H9 (cell line): ENCODE data around the gene PLEKHF1. TPM values are rescaled to one million over a fixed set of nuclear protein-coding genes. Genes with fewer than 3 reads are reported as not detected.

Experiments used
- DNase-seq: peaks from one replicate; pipeline ENCODE4 v3.0.0-alpha.2; 2017
- H2AFZ ChIP-seq: one replicate; pipeline ENCODE4 v1.6.1; 2013; ENCODE audit warnings: mild to moderate bottlenecking, low read length, control low read depth, moderate library complexity
- H2AK5ac ChIP-seq: 2 replicates; pipeline ENCODE4 v1.6.1; 2013; ENCODE audit warnings: low read length, control low read depth, mixed read lengths; ENCODE audit not compliant: insufficient read length
- H2BK120ac ChIP-seq: one replicate; pipeline ENCODE4 v1.6.1; 2013; ENCODE audit warnings: low read depth, mild to moderate bottlenecking, low read length, control low read depth, inconsistent platforms; ENCODE audit not compliant: poor library complexity, severe bottlenecking
- H2BK12ac ChIP-seq: 2 replicates; pipeline ENCODE4 v1.6.1; 2013; ENCODE audit warnings: low read length, control low read depth, mixed read lengths, low read depth; ENCODE audit not compliant: insufficient read length
- H2BK15ac ChIP-seq: 2 replicates; pipeline ENCODE4 v1.6.1; 2013; ENCODE audit warnings: low read depth, low read length, control low read depth
- H2BK20ac ChIP-seq: one replicate; pipeline ENCODE4 v1.6.1; 2013; ENCODE audit warnings: low read depth, mild to moderate bottlenecking, low read length, control low read depth, inconsistent platforms; ENCODE audit not compliant: poor library complexity, severe bottlenecking
- H2BK5ac ChIP-seq: 2 replicates; pipeline ENCODE4 v1.6.1; 2013; ENCODE audit warnings: low read length, control low read depth, mixed read lengths; ENCODE audit not compliant: insufficient read length
- H3K14ac ChIP-seq: 2 replicates; pipeline ENCODE4 v1.6.1; 2013; ENCODE audit warnings: low read length, control low read depth; ENCODE audit not compliant: insufficient read depth
- H3K18ac ChIP-seq: 2 replicates; pipeline ENCODE4 v1.6.1; 2013; ENCODE audit warnings: low read depth, mild to moderate bottlenecking, mixed read lengths, low read length, control low read depth; ENCODE audit not compliant: insufficient read length
- H3K23ac ChIP-seq: 2 replicates; pipeline ENCODE4 v1.6.1; 2013; ENCODE audit warnings: low read length, control low read depth, mixed read lengths, low read depth; ENCODE audit not compliant: insufficient read length
- H3K23me2 ChIP-seq: 2 replicates; pipeline ENCODE4 v1.6.1; 2013; ENCODE audit warnings: low read depth, mild to moderate bottlenecking, mixed read lengths, low read length, control low read depth; ENCODE audit not compliant: insufficient read length, poor library complexity, severe bottlenecking
- H3K27ac ChIP-seq: 2 replicates; pipeline ENCODE4 v1.5.1; 2013; ENCODE audit warnings: low read length, control low read depth, mixed read lengths, low read depth; ENCODE audit not compliant: insufficient read length
- H3K27me3 ChIP-seq: 2 replicates; pipeline ENCODE4 v1.6.1; 2013; ENCODE audit warnings: low read length, control low read depth, inconsistent platforms; ENCODE audit not compliant: insufficient read depth
- H3K4ac ChIP-seq: 2 replicates; pipeline ENCODE4 v1.6.1; 2013; ENCODE audit warnings: low read depth, mild to moderate bottlenecking, control low read depth, inconsistent platforms, low read length, moderate library complexity
- H3K4me1 ChIP-seq: 2 replicates; pipeline ENCODE4 v1.6.1; 2013; ENCODE audit warnings: low read length, control low read depth, inconsistent platforms; ENCODE audit not compliant: insufficient read depth
- H3K4me2 ChIP-seq: 2 replicates; pipeline ENCODE4 v1.6.1; 2013; ENCODE audit warnings: low read length, control low read depth, mixed read lengths; ENCODE audit not compliant: insufficient read length, insufficient read depth
- H3K56ac ChIP-seq: 2 replicates; pipeline ENCODE4 v1.6.1; 2013; ENCODE audit warnings: low read depth, mild to moderate bottlenecking, mixed read lengths, low read length, control low read depth; ENCODE audit not compliant: insufficient read length
- H3K79me1 ChIP-seq: 2 replicates; pipeline ENCODE4 v1.6.1; 2013; ENCODE audit warnings: low read depth, mild to moderate bottlenecking, moderate library complexity, low read length, control low read depth, inconsistent platforms; ENCODE audit not compliant: insufficient read depth, poor library complexity, severe bottlenecking
- H3K79me2 ChIP-seq: 2 replicates; pipeline ENCODE4 v1.6.1; 2013; ENCODE audit warnings: low read length, control low read depth, inconsistent platforms; ENCODE audit not compliant: insufficient read depth
- H3K9ac ChIP-seq: 2 replicates; pipeline ENCODE4 v1.6.1; 2013; ENCODE audit warnings: low read length, control low read depth, mixed read lengths; ENCODE audit not compliant: insufficient read length; ENCODE audit errors: extremely low read depth
- H3K9me3 ChIP-seq: one replicate; pipeline ENCODE4 v1.6.1; 2013; ENCODE audit warnings: low read depth, low read length, inconsistent platforms; ENCODE audit not compliant: control insufficient read depth
- H3T11ph ChIP-seq: one replicate; pipeline ENCODE4 v1.6.1; 2013; ENCODE audit warnings: mild to moderate bottlenecking, low read length, control low read depth, inconsistent platforms
- H4K20me1 ChIP-seq: one replicate; pipeline ENCODE4 v1.6.1; 2013; ENCODE audit not compliant: control insufficient read depth, insufficient read length, insufficient read depth
- H4K5ac ChIP-seq: 2 replicates; pipeline ENCODE4 v1.6.1; 2013; ENCODE audit warnings: low read depth, mild to moderate bottlenecking, mixed read lengths, low read length, control low read depth; ENCODE audit not compliant: insufficient read length
- H4K8ac ChIP-seq: replicated peaks from 2 replicates; pipeline ENCODE4 v1.6.1; 2013; ENCODE audit warnings: low read length, control low read depth, mixed read lengths, low read depth; ENCODE audit not compliant: insufficient read length
- H4K91ac ChIP-seq: 2 replicates; pipeline ENCODE4 v1.6.1; 2013; ENCODE audit warnings: low read depth, mild to moderate bottlenecking, moderate library complexity, mixed read lengths, low read length, control low read depth; ENCODE audit not compliant: insufficient read length
- H3K27ac Mint-ChIP-seq, 3 experiments: 2 replicates in 2 of 3; 3 replicates in 1 of 3; pipeline ENCODE4 v1.8.0; 2020 to 2021; ENCODE audit warnings: mixed read lengths in 3 of 3, mild to moderate bottlenecking in 1 of 3, moderate library complexity in 1 of 3
- H3K27me3 Mint-ChIP-seq: 2 replicates; pipeline ENCODE4 v1.8.0; 2021; ENCODE audit warnings: low read depth, mild to moderate bottlenecking, moderate library complexity, mixed read lengths
- H3K36me3 Mint-ChIP-seq, 3 experiments: 2 replicates in 2 of 3; 3 replicates in 1 of 3; pipeline ENCODE4 v1.8.0; 2020 to 2021; ENCODE audit warnings: low read depth in 3 of 3, mixed read lengths in 3 of 3; ENCODE audit not compliant: insufficient read depth in 1 of 3
- H3K4me1 Mint-ChIP-seq, 2 experiments: 2 replicates each; pipeline ENCODE4 v1.8.0; 2020; ENCODE audit warnings: mixed read lengths in 2 of 2
- H3K4me3 Mint-ChIP-seq, 2 experiments: 2 replicates in 1 of 2; 3 replicates in 1 of 2; pipeline ENCODE4 v1.8.0; 2020 to 2021; ENCODE audit warnings: mild to moderate bottlenecking in 2 of 2, mixed read lengths in 2 of 2, moderate library complexity in 1 of 2
- H3K9me3 Mint-ChIP-seq, 2 experiments: 2 replicates in 1 of 2; 3 replicates in 1 of 2; pipeline ENCODE4 v1.8.0; 2020; ENCODE audit warnings: mild to moderate bottlenecking in 2 of 2, mixed read lengths in 2 of 2, moderate library complexity in 1 of 2
- CTCF ChIP-seq: fragments of 200-600 bp; sonication (generic); conservative IDR thresholded peaks from 3 replicates; pipeline ENCODE4 v1.8.0; 2021; ENCODE audit warnings: antibody characterized with exemption, mild to moderate bottlenecking
- WGBS: extraction: QIAGEN DNeasy Blood & Tissue Kit; methylation state at CpG from one replicate; pipeline ENCODE4 v1.1.7; 2013; ENCODE audit warnings: missing lambda C conversion rate, low lambda C conversion rate, mixed read lengths; ENCODE audit not compliant: insufficient read length; ENCODE audit errors: extremely low coverage; 5-methylcytosine and 5-hydroxymethylcytosine counted together
- total RNA-seq: library from RNA; stranded (reverse); gene quantifications from 2 replicates; pipeline ENCODE4 v1.2.1, GENCODE V29; 2021

PLEKHF1 gene
- total RNA-seq, 1 experiment from 2014 or later = 4.9 TPM

GRCh38 chr19:29631450-29631849 is 33.8 kb upstream of the PLEKHF1 start:
- Histone ChIP-seq H3K27ac (no peak overlapping the region), H2BK12ac (no peak overlapping the region), H2AFZ (no peak overlapping the region), H2BK120ac (no peak overlapping the region), H3K4ac (no peak overlapping the region), H2AK5ac (no peak overlapping the region), H3K56ac (no peak overlapping the region), H3K4me1 (no peaks in the 10 kb centered on the region), H3K9me3 (no peaks in the 10 kb centered on the region), H3K9ac (no peak overlapping the region), H3T11ph (no peak overlapping the region), H3K4me2 (no peak overlapping the region), H4K5ac (no peak overlapping the region), H3K27me3 (no peaks in the 10 kb centered on the region), H2BK5ac (no peak overlapping the region), H4K20me1 (no peaks in the 10 kb centered on the region), H3K18ac (no peak overlapping the region), H2BK20ac (no peak overlapping the region), H3K79me1 (no peaks in the 10 kb centered on the region), H3K14ac (no peak overlapping the region), H3K79me2 (no peaks in the 10 kb centered on the region), H2BK15ac (no peak overlapping the region), H4K91ac (no peak overlapping the region), H4K8ac (no peak overlapping the region), H3K23me2 (no peaks in the 10 kb centered on the region), H3K23ac (no peak overlapping the region)
- Mint-ChIP-seq H3K9me3 (no peaks in the 10 kb centered on the region; a peak in 1 of 5 replicates), H3K4me1 (peaks cover 0 to 1% of the 10 kb centered on the region in 2 experiments; a peak in 1 of 4 replicates), H3K27me3 (no peaks in the 10 kb centered on the region), H3K4me3 (no peak overlapping the region), H3K36me3 (no peaks in the 10 kb centered on the region), H3K27ac (no peak overlapping the region)
- WGBS = no CpG with 5 or more reads among the region's 3 CpGs
- no peak for DNase-seq
- no peak for TF ChIP-seq CTCF
